Osteoblast (primary cell): ENCODE data around the gene SMIM45.

Source experiments
- DNase-seq: peaks from one replicate; pipeline ENCODE4 v3.0.0; 2011; ENCODE audit warnings: low spot score, mixed read lengths; ENCODE audit not compliant: insufficient read length; ENCODE audit errors: missing footprints
- H2AFZ ChIP-seq: 2 replicates; pipeline ENCODE4 v1.6.0; 2011; ENCODE audit warnings: mild to moderate bottlenecking, low read length
- H3K27ac ChIP-seq: 2 replicates; pipeline ENCODE4 v1.5.1; 2011; ENCODE audit warnings: mild to moderate bottlenecking, low read depth, low read length, moderate library complexity
- H3K27me3 ChIP-seq: 2 replicates; pipeline ENCODE4 v1.6.0; 2012; ENCODE audit warnings: mild to moderate bottlenecking, control low read depth, inconsistent platforms, low read length, moderate library complexity; ENCODE audit not compliant: insufficient read depth
- H3K36me3 ChIP-seq: 2 replicates; pipeline ENCODE4 v1.5.1; 2011; ENCODE audit warnings: mild to moderate bottlenecking, low read length, control low read depth, moderate library complexity; ENCODE audit not compliant: insufficient read depth
- H3K4me1 ChIP-seq: 2 replicates; pipeline ENCODE4 v1.5.1; 2011; ENCODE audit warnings: mild to moderate bottlenecking, low read length, control low read depth, moderate library complexity; ENCODE audit not compliant: insufficient read depth
- H3K4me2 ChIP-seq: 2 replicates; pipeline ENCODE4 v1.6.0; 2011; ENCODE audit warnings: mild to moderate bottlenecking, low read length; ENCODE audit not compliant: insufficient read depth
- H3K4me3 ChIP-seq: fragments of 200-600 bp; sonication (generic); 3 replicates; pipeline ENCODE4 v1.5.1; 2012; ENCODE audit warnings: mild to moderate bottlenecking, low read length, inconsistent platforms; ENCODE audit not compliant: insufficient read depth
- H3K79me2 ChIP-seq: 2 replicates; pipeline ENCODE4 v1.6.0; 2012; ENCODE audit warnings: mild to moderate bottlenecking, low read length, control low read depth, inconsistent platforms; ENCODE audit not compliant: insufficient read depth
- H3K9me3 ChIP-seq: 2 replicates; pipeline ENCODE4 v1.5.1; 2011; ENCODE audit warnings: low read depth, low read length, control low read depth
- H4K20me1 ChIP-seq: 2 replicates; pipeline ENCODE4 v1.6.0; 2012; ENCODE audit warnings: mild to moderate bottlenecking, low read length, control low read depth; ENCODE audit not compliant: insufficient read depth
- CTCF ChIP-seq: IDR thresholded peaks from 2 replicates; pipeline ENCODE4 v1.5.1; 2011; ENCODE audit warnings: mild to moderate bottlenecking, low read depth, low read length, moderate library complexity; ENCODE audit errors: extremely low read depth

SMIM45 gene

GRCh38 chr22:41969110-41969646, 17.2 kb downstream of the SMIM45 start, which contains the start of gene SEPTIN3:
Gene SEPTIN3 (plus strand): TSS chr22:41969443. CDS start chr22:41971493, 2,050 bp downstream.
- Histone ChIP-seq H3K27me3 (peaks cover 16% of the 10 kb centered on the region), H3K4me1 (no peaks in the 10 kb centered on the region), H3K27ac (no peak within 1 kb of the TSS), H2AFZ (no peak within 1 kb of the TSS), H3K9me3 (no peaks in the 10 kb centered on the region), H4K20me1 (no peaks in the 10 kb centered on the region), H3K36me3 (no peaks in the 10 kb centered on the region), H3K79me2 (no peaks in the 10 kb centered on the region), H3K4me3 (no peak within 1 kb of the TSS), H3K4me2 (no peak within 1 kb of the TSS)
- peak; percentile 64 for DNase-seq
- no peak for TF ChIP-seq CTCF

GRCh38 chr22:41970601-41971000, 18.7 kb downstream of the SMIM45 start:
- Histone ChIP-seq H3K27ac (no peak overlapping the region), H3K27me3 (peaks cover 25% of the 10 kb centered on the region), H2AFZ (no peak overlapping the region), H3K4me1 (no peaks in the 10 kb centered on the region), H3K9me3 (no peaks in the 10 kb centered on the region), H3K79me2 (no peaks in the 10 kb centered on the region), H3K4me3 (no peak overlapping the region), H3K36me3 (no peaks in the 10 kb centered on the region), H4K20me1 (no peaks in the 10 kb centered on the region), H3K4me2 (no peak overlapping the region)
- peak; percentile 17 for DNase-seq
- TF ChIP-seq CTCF = no peak

GRCh38 chr22:41971431-41971830, 19.5 kb downstream of the SMIM45 start:
- Histone ChIP-seq H3K79me2 (no peaks in the 10 kb centered on the region), H3K4me3 (no peak overlapping the region), H3K4me1 (no peaks in the 10 kb centered on the region), H3K9me3 (no peaks in the 10 kb centered on the region), H2AFZ (no peak overlapping the region), H3K4me2 (no peak overlapping the region), H4K20me1 (no peaks in the 10 kb centered on the region), H3K27ac (no peak overlapping the region), H3K27me3 (peaks cover 33% of the 10 kb centered on the region), H3K36me3 (no peaks in the 10 kb centered on the region)
- DNase-seq = peak; percentile 62
- no peak for TF ChIP-seq CTCF

- Histone ChIP-seq H2AFZ (no peak overlapping the region), H4K20me1 (no peaks in the 10 kb centered on the region), H3K27me3 (peaks cover 53% of the 10 kb centered on the region), H3K27ac (no peak overlapping the region), H3K36me3 (no peaks in the 10 kb centered on the region), H3K4me2 (no peak overlapping the region), H3K79me2 (no peaks in the 10 kb centered on the region), H3K4me3 (no peak overlapping the region), H3K9me3 (no peaks in the 10 kb centered on the region), H3K4me1 (no peaks in the 10 kb centered on the region)
- no peak for TF ChIP-seq CTCF
- DNase-seq = peak; percentile 39
Measured at GRCh38 chr22:41974691-41975290, 22.8 kb downstream of the SMIM45 start.
